HepG2 (cell line): ENCODE results near the gene CHEK2. TPM values are rescaled to one million over a fixed set of nuclear protein-coding genes. Genes with fewer than 3 reads are reported as not detected.
A peak's percentile ranks its signal among the peaks of the same experiment; 100 is the strongest.

Experiments
- ATAC-seq: fragments of 200-7000 bp; cut with Tn5 transposase; 3 replicates; pipeline ENCODE4 v1.9.1; 2020; ENCODE audit warnings: mild to moderate bottlenecking, moderate library complexity
- BruUV-seq: library from RNA; stranded (reverse); fragments of 400-500 nt; replicated peaks from 2 replicates; lab custom pipeline; 2021; lab: Mats Ljungman, UMichigan
- CTCF ChIA-PET: fragments of 300-600 bp; formaldehyde crosslinking; extraction: SDS; loops from one replicate; lab custom pipeline; 2021; ENCODE audit warnings: low total read pairs, inconsistent platforms, low intra/inter-chr PET ratio; lab: Yijun Ruan, JAX
- POLR2A ChIA-PET: fragments of 350-600 bp; sonication (Branson Sonifier 250); formaldehyde crosslinking; loops from one replicate; lab custom pipeline; 2020; ENCODE audit warnings: antibody characterized with exemption, inconsistent platforms; lab: Yijun Ruan, JAX
- DNase-seq: peaks from one replicate; pipeline ENCODE4 v3.0.0-alpha.2; 2015; ENCODE audit warnings: low spot score
- FAIRE-seq: peaks from 3 replicates; lab custom pipeline; 2011; peaks lifted over from hg19 to GRCh38; lab: Jason Lieb, UNC
- H2AFZ ChIP-seq: one replicate; pipeline ENCODE4 v1.6.1; 2011; ENCODE audit warnings: low read length, inconsistent platforms
- H3K27ac ChIP-seq: fragments of 300-600 bp; 3 replicates; pipeline ENCODE4 v1.8.0; 2011; ENCODE audit warnings: mixed run types, mild to moderate bottlenecking, mixed read lengths, low read length, inconsistent platforms; ENCODE audit not compliant: insufficient read depth; ENCODE audit errors: extremely low read length
- H3K27me3 ChIP-seq, 2 experiments: fragments of 200-600 bp in 1 of 2; 2 replicates in 1 of 2; 3 replicates in 1 of 2; pipeline versions ENCODE4 v1.6.0 to v1.8.0; 2011; ENCODE audit warnings: low read length in 2 of 2, mild to moderate bottlenecking in 2 of 2, moderate library complexity in 2 of 2, inconsistent platforms in 1 of 2; ENCODE audit not compliant: insufficient read depth in 2 of 2, control insufficient read depth in 1 of 2
- H3K36me3 ChIP-seq, 2 experiments: fragments of 200-600 bp in 1 of 2; replicated peaks in 1 of 2; 2 replicates in 1 of 2; 3 replicates in 1 of 2; pipeline versions ENCODE4 v1.5.1 to v1.8.0; 2011; ENCODE audit warnings: low read length in 2 of 2, inconsistent platforms in 1 of 2; ENCODE audit not compliant: insufficient read depth in 2 of 2, control insufficient read depth in 1 of 2
- H3K4me1 ChIP-seq: 2 replicates; pipeline ENCODE4 v1.5.1; 2012; ENCODE audit warnings: low read length, inconsistent platforms; ENCODE audit not compliant: insufficient read depth
- H3K4me2 ChIP-seq: 2 replicates; pipeline ENCODE4 v1.6.0; 2011; ENCODE audit warnings: low read depth, low read length, inconsistent platforms
- H3K4me3 ChIP-seq, 3 experiments: fragments of 200-600 bp in 1 of 3; sonication (generic), shearing (Covaris generic) in 1 of 3; replicated peaks in 1 of 3; 2 replicates each; pipeline ENCODE4 v1.5.1; 2011 to 2016; ENCODE audit warnings: low read length in 3 of 3, inconsistent platforms in 2 of 3, low read depth in 2 of 3, mild to moderate bottlenecking in 2 of 3, control low read depth in 1 of 3, mixed read lengths in 1 of 3; ENCODE audit not compliant: insufficient read depth in 1 of 3
- H3K79me2 ChIP-seq: one replicate; pipeline ENCODE4 v1.6.1; 2011; ENCODE audit warnings: low read length, inconsistent platforms; ENCODE audit not compliant: insufficient read depth
- H3K9ac ChIP-seq: 2 replicates; pipeline ENCODE4 v1.6.0; 2011; ENCODE audit warnings: mild to moderate bottlenecking, low read depth, low read length, inconsistent platforms; ENCODE audit not compliant: insufficient read depth
- H3K9me3 ChIP-seq: 2 replicates; pipeline ENCODE4 v1.5.1; 2012; ENCODE audit warnings: mild to moderate bottlenecking, low read length
- H4K20me1 ChIP-seq: 2 replicates; pipeline ENCODE4 v1.6.0; 2011; ENCODE audit warnings: inconsistent platforms, mild to moderate bottlenecking, low read length, moderate library complexity; ENCODE audit not compliant: insufficient read depth
- ARNT2 ChIP-seq: sonication (generic); formaldehyde crosslinking; IDR thresholded peaks from 2 replicates; pipeline ENCODE4 v1.8.0; 2022; ENCODE audit warnings: mild to moderate bottlenecking, low read depth, missing genetic modification reagents, moderate library complexity
- CTCF ChIP-seq: sonication (generic); formaldehyde crosslinking; IDR thresholded peaks from 2 replicates; pipeline ENCODE4 v1.5.0; 2020; ENCODE audit warnings: mild to moderate bottlenecking, missing genetic modification reagents, moderate library complexity
- HIC2 ChIP-seq: sonication (generic); formaldehyde crosslinking; IDR thresholded peaks from 2 replicates; pipeline ENCODE4 v1.9.0; 2022; ENCODE audit warnings: low read depth, missing genetic modification reagents
- KLF9 ChIP-seq: IDR thresholded peaks from 2 replicates; pipeline ENCODE4 v1.6.1; 2016; ENCODE audit warnings: low read depth
- SIN3A ChIP-seq: IDR thresholded peaks from 2 replicates; pipeline ENCODE4 v1.6.1; 2011; ENCODE audit warnings: low read depth, mild to moderate bottlenecking, control low read depth, low read length, borderline replicate concordance
- STAG1 ChIP-seq: sonication (generic); formaldehyde crosslinking; IDR thresholded peaks from 2 replicates; pipeline ENCODE4 v1.4.0; 2020; ENCODE audit warnings: missing genetic modification reagents
- ZNF121 ChIP-seq: sonication (generic); formaldehyde crosslinking; IDR thresholded peaks from 2 replicates; pipeline ENCODE4 v1.5.0; 2020; ENCODE audit warnings: mild to moderate bottlenecking, missing genetic modification reagents
- ZNF124 ChIP-seq: sonication (generic); formaldehyde crosslinking; IDR thresholded peaks from 2 replicates; pipeline ENCODE4 v1.4.0; 2020; ENCODE audit warnings: missing genetic modification reagents
- ZNF292 ChIP-seq: sonication (generic); formaldehyde crosslinking; IDR thresholded peaks from 2 replicates; pipeline ENCODE4 v1.8.1; 2022; ENCODE audit warnings: mild to moderate bottlenecking, low read depth, missing genetic modification reagents, borderline replicate concordance
- ZNF30 ChIP-seq: sonication (generic); formaldehyde crosslinking; IDR thresholded peaks from 2 replicates; pipeline ENCODE4 v1.5.0; 2020; ENCODE audit warnings: mild to moderate bottlenecking, missing genetic modification reagents
- ZNF335 ChIP-seq: sonication (generic); formaldehyde crosslinking; IDR thresholded peaks from 2 replicates; pipeline ENCODE4 v1.4.0; 2020; ENCODE audit warnings: missing genetic modification reagents
- ZNF460 ChIP-seq: sonication (generic); formaldehyde crosslinking; IDR thresholded peaks from 2 replicates; pipeline ENCODE4 v1.5.1; 2020; ENCODE audit warnings: missing genetic modification reagents, mild to moderate bottlenecking, borderline replicate concordance
- ZNF7 ChIP-seq: IDR thresholded peaks from 2 replicates; pipeline ENCODE4 v1.6.1; 2016; ENCODE audit warnings: missing biosample characterization, missing genetic modification reagents
- ZNF782 ChIP-seq: sonication (generic); formaldehyde crosslinking; IDR thresholded peaks from 2 replicates; pipeline ENCODE4 v1.4.0; 2020; ENCODE audit warnings: missing genetic modification reagents, mild to moderate bottlenecking, borderline replicate concordance
- WGBS: methylation state at CpG from one replicate; pipeline ENCODE4 v1.1.6; 2017; ENCODE audit warnings: low lambda C conversion rate; 5-methylcytosine and 5-hydroxymethylcytosine counted together
- in situ Hi-C: cut with HindIII; loops from 2 replicates; pipeline ENCODE4 v1.10.0; 2017; ENCODE audit warnings: low pct_unique_long_range_greater_than_20kb; ENCODE audit not compliant: extremely low pct_ligation_motif_present
- intact Hi-C: fragments of 100-400 bp; cut with micrococcal nuclease; formaldehyde crosslinking; loops from one replicate; pipeline ENCODE4 v1.10.0; 2022; ENCODE audit not compliant: unreplicated experiment
- polyA plus RNA-seq, 8 experiments: library from polyadenylated mRNA; depleted of rRNA in 3 of 8; stranded (reverse) in 7 of 8; unstranded in 1 of 8; fragments of >200 nt; fragmentation: Illumina TruSeq in 4 of 8; extraction: Trizol in 4 of 8; gene quantifications; 2 replicates each; pipeline versions ENCODE4 v1.2.1 to v1.2.3, GENCODE V29; 2011 to 2016; ENCODE audit warnings: low read depth in 4 of 8, missing spikeins in 1 of 8, mixed read lengths in 1 of 8; ENCODE audit not compliant: insufficient read depth in 1 of 8
- total RNA-seq, 5 experiments: library from RNA; depleted of rRNA; stranded (reverse); fragments of >200 nt; fragmentation: Illumina TruSeq; extraction: Trizol; gene quantifications; 2 replicates each; pipeline ENCODE4 v1.2.3, GENCODE V29; 2016; ENCODE audit warnings: low read depth in 1 of 5
- TF ChIP-seq, protein P1 (sequence below), 2 experiments: sonication (generic) in 1 of 2; formaldehyde crosslinking in 1 of 2; IDR thresholded peaks; 2 replicates each; pipeline versions ENCODE4 v1.5.1 to v1.6.1; 2011 to 2020; ENCODE audit warnings: borderline replicate concordance in 1 of 2, low read depth in 1 of 2, low read length in 1 of 2, mild to moderate bottlenecking in 1 of 2, missing genetic modification reagents in 1 of 2, moderate library complexity in 1 of 2
- TF ChIP-seq, protein P2 (sequence below): sonication (generic); formaldehyde crosslinking; IDR thresholded peaks from 2 replicates; pipeline ENCODE4 v1.4.0; 2020; ENCODE audit warnings: mild to moderate bottlenecking, missing genetic modification reagents

The CHEK2 gene
- total and polyA plus RNA-seq, 2 of the 13 experiments (the other 11 are each of a cell fraction or from before 2014, with no cell fraction given): 27.0 to 40.5 TPM

GRCh38 chr22:28743852-28744251 lies 2.2 kb upstream of the CHEK2 start:
- Histone ChIP-seq H3K4me3 (no peak overlapping the region; a peak in 1 of 6 replicates), H4K20me1 (no peaks in the 10 kb centered on the region), H3K27me3 (no peaks in the 10 kb centered on the region), H3K9ac (no peak overlapping the region), H2AFZ (no peak overlapping the region), H3K4me1 (peaks cover 81% of the 10 kb centered on the region), H3K79me2 (peaks cover 41% of the 10 kb centered on the region), H3K4me2 (no peak overlapping the region), H3K36me3 (peaks cover 6 to 19% of the 10 kb centered on the region in 2 experiments), H3K27ac (no peak overlapping the region), H3K9me3 (no peaks in the 10 kb centered on the region)
- no peak for FAIRE-seq
- ChIA-PET CTCF (no interaction called here), POLR2A (interaction anchor here (0.7 to 1.3 kb wide), 2 partner anchors 49 to 57 kb away, joined by 3 to 6 read pairs; partner anchors contain the start of gene XBP1)
- in situ Hi-C loops (no loop called here), intact Hi-C loops (loop anchor here (5.0 kb wide), 1 partner anchor 38 kb away; no protein-coding TSS in a partner anchor)
- DNase-seq: no peak
- no TSS peak for BruUV-seq
- no peak for ATAC-seq
- 97% methylated on average over 3 of the region's 3 CpGs for WGBS
- no peak for TF ChIP-seq ZNF292
- TF ChIP-seq ZNF124: no peak
- peak; percentile 18; the same call in 1 of the 2 replicates for TF ChIP-seq CTCF (CRISPR knock-in tag)
- TF ChIP-seq, protein P1, sequence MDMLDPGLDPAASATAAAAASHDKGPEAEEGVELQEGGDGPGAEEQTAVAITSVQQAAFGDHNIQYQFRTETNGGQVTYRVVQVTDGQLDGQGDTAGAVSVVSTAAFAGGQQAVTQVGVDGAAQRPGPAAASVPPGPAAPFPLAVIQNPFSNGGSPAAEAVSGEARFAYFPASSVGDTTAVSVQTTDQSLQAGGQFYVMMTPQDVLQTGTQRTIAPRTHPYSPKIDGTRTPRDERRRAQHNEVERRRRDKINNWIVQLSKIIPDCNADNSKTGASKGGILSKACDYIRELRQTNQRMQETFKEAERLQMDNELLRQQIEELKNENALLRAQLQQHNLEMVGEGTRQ (IDR thresholded peaks at IDR 0.05; ENCODE audit: low read depth, low read length): no peak
- TF ChIP-seq, protein P1 (CRISPR knock-in tag; IDR thresholded peaks at IDR 0.05; ENCODE audit: borderline replicate concordance): no peak
- no peak for TF ChIP-seq ARNT2 (CRISPR knock-in tag)
- TF ChIP-seq, protein P2, sequence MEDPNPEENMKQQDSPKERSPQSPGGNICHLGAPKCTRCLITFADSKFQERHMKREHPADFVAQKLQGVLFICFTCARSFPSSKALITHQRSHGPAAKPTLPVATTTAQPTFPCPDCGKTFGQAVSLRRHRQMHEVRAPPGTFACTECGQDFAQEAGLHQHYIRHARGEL (CRISPR knock-in tag): no peak
- TF ChIP-seq STAG1 (CRISPR knock-in tag): peak; percentile 20; the same call in 1 of the 2 replicates
- no peak for TF ChIP-seq KLF9 (CRISPR knock-in tag)
- peak; percentile 78 for TF ChIP-seq ZNF7 (CRISPR knock-in tag)
- no peak for TF ChIP-seq ZNF460 (CRISPR knock-in tag)
- TF ChIP-seq HIC2: no peak
- TF ChIP-seq ZNF782 (CRISPR knock-in tag): no peak
- TF ChIP-seq ZNF30 (CRISPR knock-in tag): no peak
- TF ChIP-seq ZNF121 (CRISPR knock-in tag): peak; percentile 54; the same call in 1 of the 2 replicates
- no peak for TF ChIP-seq ZNF335 (CRISPR knock-in tag)
- TF ChIP-seq SIN3A: no peak
